ENCODE data around the gene SH3GL3.

SH3GL3 gene

DNA sequence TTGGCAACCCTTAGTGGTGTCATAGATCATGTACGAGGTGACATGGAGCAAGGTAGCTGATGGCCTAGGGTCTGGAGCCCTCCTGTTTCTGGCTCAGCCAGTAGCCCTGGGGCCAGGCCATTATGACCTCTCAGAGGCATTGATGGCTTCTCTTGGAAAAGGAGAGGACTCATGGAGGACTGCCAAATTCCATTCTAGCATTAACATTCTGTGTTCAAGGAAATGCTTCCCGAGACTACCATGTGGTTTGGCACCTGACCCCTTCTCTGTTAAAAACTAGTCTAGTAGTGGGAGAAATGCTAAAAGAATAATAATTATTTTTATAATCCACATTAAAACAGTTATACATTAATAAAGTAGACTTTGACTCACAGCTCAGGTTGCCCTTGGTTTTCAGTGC is 166.6 kb downstream of the SH3GL3 start:
- Histone ChIP-seq H3K9me2 (replicated peaks; ENCODE audit: low read depth, low read length) (no peaks in the 10 kb centered on the region), H3K9me3 (ENCODE audit: insufficient read depth, low read depth, low read length) (no peaks in the 10 kb centered on the region), H3K4me3 (ENCODE audit: low read length, poor library complexity, severe bottlenecking) (no peak overlapping the region), H4K20me1 (ENCODE audit: insufficient read depth, low read length, poor library complexity, severe bottlenecking) (no peaks in the 10 kb centered on the region), H3K79me2 (ENCODE audit: insufficient read depth, low read length) (no peaks in the 10 kb centered on the region), H3K36me3 (ENCODE audit: insufficient read depth, low read length) (no peaks in the 10 kb centered on the region), H2AFZ (ENCODE audit: low read length) (no peak overlapping the region), H3F3A (ENCODE audit: low read depth) (no peaks in the 10 kb centered on the region), H3K27me3 (ENCODE audit: insufficient read depth, low read length, poor library complexity, severe bottlenecking) (no peaks in the 10 kb centered on the region), H3K4me2 (ENCODE audit: low read depth, low read length, poor library complexity, severe bottlenecking) (no peak overlapping the region), H3K4me1 (ENCODE audit: insufficient read depth, low read length, poor library complexity, severe bottlenecking) (no peaks in the 10 kb centered on the region), H3K9ac (ENCODE audit: low read depth, low read length, poor library complexity, severe bottlenecking) (no peak overlapping the region)
- TF ChIP-seq, protein P1, sequence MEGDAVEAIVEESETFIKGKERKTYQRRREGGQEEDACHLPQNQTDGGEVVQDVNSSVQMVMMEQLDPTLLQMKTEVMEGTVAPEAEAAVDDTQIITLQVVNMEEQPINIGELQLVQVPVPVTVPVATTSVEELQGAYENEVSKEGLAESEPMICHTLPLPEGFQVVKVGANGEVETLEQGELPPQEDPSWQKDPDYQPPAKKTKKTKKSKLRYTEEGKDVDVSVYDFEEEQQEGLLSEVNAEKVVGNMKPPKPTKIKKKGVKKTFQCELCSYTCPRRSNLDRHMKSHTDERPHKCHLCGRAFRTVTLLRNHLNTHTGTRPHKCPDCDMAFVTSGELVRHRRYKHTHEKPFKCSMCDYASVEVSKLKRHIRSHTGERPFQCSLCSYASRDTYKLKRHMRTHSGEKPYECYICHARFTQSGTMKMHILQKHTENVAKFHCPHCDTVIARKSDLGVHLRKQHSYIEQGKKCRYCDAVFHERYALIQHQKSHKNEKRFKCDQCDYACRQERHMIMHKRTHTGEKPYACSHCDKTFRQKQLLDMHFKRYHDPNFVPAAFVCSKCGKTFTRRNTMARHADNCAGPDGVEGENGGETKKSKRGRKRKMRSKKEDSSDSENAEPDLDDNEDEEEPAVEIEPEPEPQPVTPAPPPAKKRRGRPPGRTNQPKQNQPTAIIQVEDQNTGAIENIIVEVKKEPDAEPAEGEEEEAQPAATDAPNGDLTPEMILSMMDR (conservative IDR thresholded peaks at IDR 0.05; ENCODE audit: low read length) = no peak
- no peak for TF ChIP-seq EZH2phosphoT487 (IDR thresholded peaks at IDR 0.05; ENCODE audit: borderline replicate concordance)

DNA sequence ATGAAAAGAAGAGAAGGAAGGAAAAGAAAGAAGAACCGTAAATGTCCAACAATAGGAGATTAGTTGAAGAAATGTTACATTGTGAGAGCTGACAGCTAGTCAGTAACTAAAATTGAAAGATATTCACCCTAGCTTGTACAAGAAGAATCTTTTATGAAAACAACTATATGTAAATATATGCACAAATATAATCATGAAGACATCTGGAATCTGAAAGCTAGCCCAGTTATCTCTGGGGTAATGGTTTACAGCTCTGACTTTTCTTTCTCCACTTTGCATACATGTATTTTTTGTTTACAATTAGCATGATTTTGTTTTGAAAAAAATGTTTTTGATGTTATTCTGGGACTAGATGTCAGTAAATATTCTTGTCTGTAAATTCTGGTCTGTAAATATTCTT is 169.7 kb downstream of the SH3GL3 start:
- TF ChIP-seq, protein P1 (conservative IDR thresholded peaks at IDR 0.05; ENCODE audit: low read length) = no peak
- no peak for TF ChIP-seq EZH2phosphoT487 (IDR thresholded peaks at IDR 0.05; ENCODE audit: borderline replicate concordance)
- Histone ChIP-seq H3K9ac (ENCODE audit: low read depth, low read length, poor library complexity, severe bottlenecking) (no peak overlapping the region), H3K4me1 (ENCODE audit: insufficient read depth, low read length, poor library complexity, severe bottlenecking) (no peaks in the 10 kb centered on the region), H4K20me1 (ENCODE audit: insufficient read depth, low read length, poor library complexity, severe bottlenecking) (no peaks in the 10 kb centered on the region), H3K4me3 (ENCODE audit: low read length, poor library complexity, severe bottlenecking) (no peak overlapping the region), H3K4me2 (ENCODE audit: low read depth, low read length, poor library complexity, severe bottlenecking) (no peak overlapping the region), H3K27me3 (ENCODE audit: insufficient read depth, low read length, poor library complexity, severe bottlenecking) (no peaks in the 10 kb centered on the region), H3K79me2 (ENCODE audit: insufficient read depth, low read length) (no peaks in the 10 kb centered on the region), H2AFZ (ENCODE audit: low read length) (no peak overlapping the region), H3F3A (ENCODE audit: low read depth) (no peaks in the 10 kb centered on the region), H3K9me3 (ENCODE audit: insufficient read depth, low read depth, low read length) (peaks cover 3% of the 10 kb centered on the region; the same call in 1 of the 2 replicates), H3K9me2 (replicated peaks; ENCODE audit: low read depth, low read length) (no peaks in the 10 kb centered on the region), H3K36me3 (ENCODE audit: insufficient read depth, low read length) (no peaks in the 10 kb centered on the region)

DNA sequence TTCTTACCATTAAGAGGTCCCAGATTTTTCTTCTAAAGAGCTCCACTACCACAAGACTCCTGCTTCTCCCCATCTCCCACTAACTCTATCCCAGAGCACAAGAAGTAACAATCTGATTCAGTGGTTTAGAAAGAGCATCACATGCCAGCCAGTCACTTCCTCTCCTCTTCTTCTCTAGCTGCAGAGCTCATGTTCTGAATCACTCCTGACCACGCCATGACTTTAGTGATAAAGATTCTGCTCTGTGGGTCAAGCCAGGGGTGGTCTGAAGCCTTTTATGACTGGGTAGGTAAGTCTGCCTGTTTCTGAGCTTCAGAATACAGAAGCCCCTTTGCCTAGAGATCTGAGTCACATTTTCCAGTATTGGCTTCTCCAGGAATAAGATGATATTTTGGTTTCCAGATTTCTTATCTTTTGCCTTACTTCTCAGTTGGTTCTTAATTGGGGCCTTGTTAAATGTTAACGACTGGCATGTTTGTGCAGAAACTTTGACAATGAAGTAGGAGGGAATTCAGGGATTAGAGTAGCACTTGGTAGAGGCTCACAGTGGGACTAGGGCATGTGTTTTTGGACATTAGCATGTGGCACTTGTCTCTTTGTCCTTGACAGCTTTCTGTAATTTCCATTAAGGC is 179.1 kb downstream of the SH3GL3 start:
- no peaks in the 10 kb centered on the region for H3K9me2 ChIP-seq (replicated peaks; ENCODE audit: low read depth, low read length)
- no peak overlapping the region for H3K4me3 ChIP-seq (ENCODE audit: low read length, poor library complexity, severe bottlenecking)
- no peaks in the 10 kb centered on the region for H3K79me2 ChIP-seq (ENCODE audit: insufficient read depth, low read length)
- no peaks in the 10 kb centered on the region for H3F3A ChIP-seq (ENCODE audit: low read depth)
- no peak for TF ChIP-seq EZH2phosphoT487 (IDR thresholded peaks at IDR 0.05; ENCODE audit: borderline replicate concordance)
- TF ChIP-seq, protein P1 (conservative IDR thresholded peaks at IDR 0.05; ENCODE audit: low read length) = no peak
- H2AFZ ChIP-seq (ENCODE audit: low read length) = no peak overlapping the region
- no peak overlapping the region for H3K9ac ChIP-seq (ENCODE audit: low read depth, low read length, poor library complexity, severe bottlenecking)
- H3K36me3 ChIP-seq (ENCODE audit: insufficient read depth, low read length) = no peaks in the 10 kb centered on the region
- H4K20me1 ChIP-seq (ENCODE audit: insufficient read depth, low read length, poor library complexity, severe bottlenecking) = no peaks in the 10 kb centered on the region
- H3K4me2 ChIP-seq (ENCODE audit: low read depth, low read length, poor library complexity, severe bottlenecking) = no peak overlapping the region
- H3K4me1 ChIP-seq (ENCODE audit: insufficient read depth, low read length, poor library complexity, severe bottlenecking) = no peaks in the 10 kb centered on the region
- no peaks in the 10 kb centered on the region for H3K9me3 ChIP-seq (ENCODE audit: insufficient read depth, low read depth, low read length)
- H3K27me3 ChIP-seq (ENCODE audit: insufficient read depth, low read length, poor library complexity, severe bottlenecking) = no peaks in the 10 kb centered on the region

Data from Loucy (cell line).